OCI-LY1 (cell line): ENCODE data around the gene TRPC4AP.
"Not testable (repeated sequence)": the region's sequence is repeated elsewhere in the genome, so short reads cannot be mapped to it uniquely, and the experiment has no call there.

Experiments used
- H2AFZ ChIP-seq: fragments of 200-600 bp; sonication (generic), shearing (Covaris generic); 2 replicates; pipeline ENCODE4 v1.6.0; 2014; ENCODE audit warnings: antibody characterized with exemption, mild to moderate bottlenecking, low read length
- H3F3A ChIP-seq: fragments of 200-600 bp; sonication (generic), shearing (Covaris generic); 2 replicates; pipeline ENCODE4 v1.6.0; 2014; ENCODE audit warnings: mild to moderate bottlenecking, antibody characterized with exemption, low read length, moderate library complexity; ENCODE audit not compliant: insufficient read depth
- H3K27ac ChIP-seq: fragments of 200-600 bp; sonication (generic); 2 replicates; pipeline ENCODE4 v1.5.1; 2014; ENCODE audit warnings: low read length, mixed run types, mild to moderate bottlenecking, low read depth; ENCODE audit not compliant: poor library complexity, severe bottlenecking
- H3K27me3 ChIP-seq: fragments of 200-600 bp; sonication (generic); 2 replicates; pipeline ENCODE4 v1.6.0; 2014; ENCODE audit warnings: antibody characterized with exemption, mild to moderate bottlenecking, low read length, moderate library complexity; ENCODE audit not compliant: insufficient read depth
- H3K36me3 ChIP-seq: fragments of 200-600 bp; sonication (generic); 2 replicates; pipeline ENCODE4 v1.6.1; 2014; ENCODE audit warnings: mild to moderate bottlenecking, antibody characterized with exemption, low read length, moderate library complexity, mixed read lengths; ENCODE audit not compliant: insufficient read depth
- H3K4me1 ChIP-seq: fragments of 200-600 bp; sonication (generic); 2 replicates; pipeline ENCODE4 v1.5.1; 2014; ENCODE audit warnings: mild to moderate bottlenecking, low read length, moderate library complexity; ENCODE audit not compliant: insufficient read depth, severe bottlenecking
- H3K4me2 ChIP-seq: fragments of 200-600 bp; sonication (generic), shearing (Covaris generic); 2 replicates; pipeline ENCODE4 v1.6.1; 2014; ENCODE audit warnings: low read length
- H3K4me3 ChIP-seq: fragments of 200-600 bp; sonication (generic); 2 replicates; pipeline ENCODE4 v1.5.1; 2014; ENCODE audit warnings: low read length, low read depth, mild to moderate bottlenecking, mixed read lengths; ENCODE audit not compliant: poor library complexity, severe bottlenecking
- H3K79me2 ChIP-seq: fragments of 200-600 bp; shearing (Covaris generic); 2 replicates; pipeline ENCODE4 v1.6.1; 2016; ENCODE audit warnings: mixed run types, low read length, mixed read lengths; ENCODE audit not compliant: insufficient read depth
- H3K9ac ChIP-seq: fragments of 200-600 bp; sonication (generic), shearing (Covaris generic); 2 replicates; pipeline ENCODE4 v1.6.1; 2014; ENCODE audit warnings: mild to moderate bottlenecking, low read length, mixed read lengths
- H3K9me2 ChIP-seq: fragments of 200-600 bp; sonication (generic), shearing (Covaris generic); 2 replicates; pipeline ENCODE4 v1.6.1; 2014; ENCODE audit warnings: low read depth, mild to moderate bottlenecking, low read length, mixed read lengths
- H3K9me3 ChIP-seq: fragments of 200-600 bp; shearing (Covaris generic); 2 replicates; pipeline ENCODE4 v1.6.1; 2014; ENCODE audit warnings: low read length, mixed read lengths
- H4K20me1 ChIP-seq: fragments of 200-600 bp; sonication (generic), shearing (Covaris generic); 2 replicates; pipeline ENCODE4 v1.6.0; 2016; ENCODE audit warnings: mild to moderate bottlenecking, low read length; ENCODE audit not compliant: insufficient read depth
- CTCF ChIP-seq: fragments of 200-600 bp; sonication (generic), shearing (Covaris generic); IDR thresholded peaks from 2 replicates; pipeline ENCODE4 v1.5.1; 2017; ENCODE audit warnings: mild to moderate bottlenecking, antibody characterized with exemption, low read length, moderate library complexity, mixed read lengths
- EZH2 ChIP-seq: fragments of 200-600 bp; sonication (generic), shearing (Covaris generic); IDR thresholded peaks from 2 replicates; pipeline ENCODE4 v1.8.0; 2017; ENCODE audit warnings: borderline replicate concordance, mixed run types, mild to moderate bottlenecking, antibody characterized with exemption, low read length, moderate library complexity, mixed read lengths

TRPC4AP gene

DNA sequence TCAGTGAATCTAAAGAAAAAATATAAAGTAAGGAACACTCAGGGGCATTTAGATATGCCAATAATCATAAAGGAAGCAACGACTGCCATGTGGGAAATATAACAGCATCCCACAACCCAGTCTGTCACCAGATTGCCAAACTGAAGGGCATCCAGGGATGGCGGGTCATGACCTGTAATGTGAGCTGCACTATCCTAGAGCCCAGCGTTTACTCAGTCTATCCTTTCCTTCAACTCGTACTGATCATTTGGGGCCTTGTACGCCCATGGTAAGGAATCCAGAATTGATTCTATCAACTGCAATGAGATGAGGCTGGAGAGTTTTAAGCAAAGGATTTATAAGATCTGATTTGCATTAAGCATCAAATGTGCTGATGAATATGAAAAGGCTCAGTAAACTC, 5.3 kb downstream of the TRPC4AP start:
- H3K9ac ChIP-seq, result no peak overlapping the region
- H3K79me2 ChIP-seq, result peaks cover 65% of the 10 kb centered on the region
- H3F3A ChIP-seq, result no peaks in the 10 kb centered on the region
- no peaks in the 10 kb centered on the region for H3K27me3 ChIP-seq
- H2AFZ ChIP-seq, result no peak overlapping the region
- no peak overlapping the region for H3K4me3 ChIP-seq
- H3K4me2 ChIP-seq, result no peak overlapping the region
- H3K9me3 ChIP-seq, result no peaks in the 10 kb centered on the region
- no peak overlapping the region for H3K27ac ChIP-seq
- no peaks in the 10 kb centered on the region for H4K20me1 ChIP-seq
- peaks cover 5% of the 10 kb centered on the region; the same call in 1 of the 2 replicates for H3K36me3 ChIP-seq
- no peaks in the 10 kb centered on the region for H3K9me2 ChIP-seq
- H3K4me1 ChIP-seq, result peaks cover 15% of the 10 kb centered on the region
- TF ChIP-seq EZH2 (no peak), CTCF (no peak)

DNA sequence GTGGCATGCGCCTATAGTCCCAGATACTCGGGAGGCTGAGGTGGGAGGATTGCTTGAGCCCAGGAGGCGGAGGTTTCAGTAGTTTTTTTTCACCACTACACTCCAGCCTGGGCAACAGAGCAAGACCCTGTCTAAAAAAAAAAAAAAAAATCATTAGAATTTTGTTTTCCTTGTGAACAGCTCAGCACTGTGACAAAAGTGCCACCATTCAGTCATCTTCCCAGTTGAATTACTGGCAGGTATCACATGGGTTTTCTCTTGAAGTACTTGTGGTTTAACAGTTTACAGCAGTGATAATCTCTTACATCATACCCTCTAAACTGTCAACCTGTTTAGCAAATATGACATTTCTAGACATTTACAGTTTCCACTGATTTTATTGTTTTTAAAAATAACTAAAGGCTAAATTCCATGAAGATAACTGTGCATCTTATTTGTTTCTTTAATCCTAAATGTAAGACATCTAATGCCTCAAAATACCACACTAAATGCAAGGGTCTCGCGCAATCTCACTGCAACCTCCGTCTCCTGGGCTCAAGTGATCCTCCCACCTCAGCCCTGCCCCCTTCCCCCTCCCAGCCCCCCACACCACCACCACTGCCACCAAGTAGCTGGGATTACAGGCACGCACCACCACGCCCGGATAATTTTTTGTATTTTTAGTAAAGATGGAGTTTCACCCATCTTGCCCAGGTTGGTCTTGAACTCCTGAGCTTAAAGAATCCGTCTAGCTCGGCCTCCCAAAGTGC, 7.0 kb downstream of the TRPC4AP start:
- Histone ChIP-seq H3K27ac (no peak overlapping the region), H3K4me2 (no peak overlapping the region), H3K9ac (no peak overlapping the region), H3K4me3 (no peak overlapping the region), H3K9me3 (no peaks in the 10 kb centered on the region), H3F3A (no peaks in the 10 kb centered on the region), H2AFZ (no peak overlapping the region), H3K36me3 (peaks cover 5% of the 10 kb centered on the region; the same call in 1 of the 2 replicates), H3K4me1 (peaks cover 9% of the 10 kb centered on the region), H3K27me3 (no peaks in the 10 kb centered on the region), H3K79me2 (peaks cover 65% of the 10 kb centered on the region), H4K20me1 (no peaks in the 10 kb centered on the region), H3K9me2 (no peaks in the 10 kb centered on the region)
- TF ChIP-seq CTCF (no peak), EZH2 (no peak)

DNA sequence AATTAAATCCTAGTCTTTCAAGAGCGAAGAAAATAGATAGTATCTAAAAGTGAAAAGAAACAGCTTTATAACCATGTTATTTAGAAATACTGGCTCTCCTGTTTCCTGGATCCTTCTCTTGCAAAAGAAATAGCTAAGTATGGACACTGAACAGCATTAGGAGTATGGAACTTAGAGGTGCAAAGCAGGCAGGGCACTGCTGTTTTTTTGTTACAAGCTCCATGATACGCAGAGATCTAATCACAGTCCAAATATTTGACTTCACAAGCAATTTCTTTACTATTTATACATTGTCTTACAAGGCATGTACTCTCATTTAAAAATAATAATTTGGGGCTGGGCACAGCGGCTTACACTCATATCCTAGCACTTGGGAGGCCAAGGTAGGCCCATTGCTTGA, 7.6 kb downstream of the TRPC4AP start:
- H3K4me3 ChIP-seq, result no peak overlapping the region
- no peaks in the 10 kb centered on the region for H3K9me2 ChIP-seq
- H3K4me2 ChIP-seq, result no peak overlapping the region
- H3K36me3 ChIP-seq, result peaks cover 5% of the 10 kb centered on the region; the same call in 1 of the 2 replicates
- no peaks in the 10 kb centered on the region for H3F3A ChIP-seq
- no peaks in the 10 kb centered on the region for H3K27me3 ChIP-seq
- H3K9ac ChIP-seq, result no peak overlapping the region
- H2AFZ ChIP-seq, result no peak overlapping the region
- peaks cover 8% of the 10 kb centered on the region for H3K4me1 ChIP-seq
- TF ChIP-seq EZH2, result no peak
- no peak for TF ChIP-seq CTCF
- no peaks in the 10 kb centered on the region for H4K20me1 ChIP-seq
- H3K79me2 ChIP-seq, result peaks cover 69% of the 10 kb centered on the region
- H3K27ac ChIP-seq, result no peak overlapping the region
- no peaks in the 10 kb centered on the region for H3K9me3 ChIP-seq

DNA sequence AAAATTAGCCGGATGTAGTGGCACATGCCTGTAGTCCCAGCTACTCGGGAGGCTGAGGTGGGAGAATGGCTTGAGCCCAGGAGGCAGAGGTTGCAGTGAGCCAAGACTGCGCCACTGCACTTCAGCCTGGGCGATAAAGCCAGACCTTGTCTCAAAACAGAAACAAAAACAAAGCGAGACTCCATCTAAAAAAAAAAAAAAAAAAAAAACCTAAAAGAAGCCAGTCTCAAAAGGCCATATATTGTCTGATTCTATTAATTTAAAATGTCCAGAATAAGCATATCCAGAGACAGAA, 12.3 kb downstream of the TRPC4AP start:
- H3K4me2 ChIP-seq, H3K4me1 ChIP-seq, H2AFZ ChIP-seq, H3K27me3 ChIP-seq, H3K4me3 ChIP-seq, H3K9ac ChIP-seq, H3K9me3 ChIP-seq, H3K27ac ChIP-seq, H3K9me2 ChIP-seq, H3F3A ChIP-seq, H4K20me1 ChIP-seq: not testable (repeated sequence)
- H3K36me3 ChIP-seq, result peaks cover 24% of the 10 kb centered on the region
- H3K79me2 ChIP-seq, result peaks cover 53% of the 10 kb centered on the region
